OCI-LY1 (cell line): ENCODE measurements around the gene ERP44.

ENCODE experiments used
- H2AFZ ChIP-seq: fragments of 200-600 bp; sonication (generic), shearing (Covaris generic); 2 replicates; pipeline ENCODE4 v1.6.0; 2014; ENCODE audit warnings: antibody characterized with exemption, mild to moderate bottlenecking, low read length
- H3F3A ChIP-seq: fragments of 200-600 bp; sonication (generic), shearing (Covaris generic); 2 replicates; pipeline ENCODE4 v1.6.0; 2014; ENCODE audit warnings: mild to moderate bottlenecking, antibody characterized with exemption, low read length, moderate library complexity; ENCODE audit not compliant: insufficient read depth
- H3K27ac ChIP-seq: fragments of 200-600 bp; sonication (generic); 2 replicates; pipeline ENCODE4 v1.5.1; 2014; ENCODE audit warnings: low read length, mixed run types, mild to moderate bottlenecking, low read depth; ENCODE audit not compliant: poor library complexity, severe bottlenecking
- H3K27me3 ChIP-seq: fragments of 200-600 bp; sonication (generic); 2 replicates; pipeline ENCODE4 v1.6.0; 2014; ENCODE audit warnings: antibody characterized with exemption, mild to moderate bottlenecking, low read length, moderate library complexity; ENCODE audit not compliant: insufficient read depth
- H3K36me3 ChIP-seq: fragments of 200-600 bp; sonication (generic); 2 replicates; pipeline ENCODE4 v1.6.1; 2014; ENCODE audit warnings: mild to moderate bottlenecking, antibody characterized with exemption, low read length, moderate library complexity, mixed read lengths; ENCODE audit not compliant: insufficient read depth
- H3K4me1 ChIP-seq: fragments of 200-600 bp; sonication (generic); 2 replicates; pipeline ENCODE4 v1.5.1; 2014; ENCODE audit warnings: mild to moderate bottlenecking, low read length, moderate library complexity; ENCODE audit not compliant: insufficient read depth, severe bottlenecking
- H3K4me2 ChIP-seq: fragments of 200-600 bp; sonication (generic), shearing (Covaris generic); 2 replicates; pipeline ENCODE4 v1.6.1; 2014; ENCODE audit warnings: low read length
- H3K4me3 ChIP-seq: fragments of 200-600 bp; sonication (generic); 2 replicates; pipeline ENCODE4 v1.5.1; 2014; ENCODE audit warnings: low read length, low read depth, mild to moderate bottlenecking, mixed read lengths; ENCODE audit not compliant: poor library complexity, severe bottlenecking
- H3K79me2 ChIP-seq: fragments of 200-600 bp; shearing (Covaris generic); 2 replicates; pipeline ENCODE4 v1.6.1; 2016; ENCODE audit warnings: mixed run types, low read length, mixed read lengths; ENCODE audit not compliant: insufficient read depth
- H3K9ac ChIP-seq: fragments of 200-600 bp; sonication (generic), shearing (Covaris generic); 2 replicates; pipeline ENCODE4 v1.6.1; 2014; ENCODE audit warnings: mild to moderate bottlenecking, low read length, mixed read lengths
- H3K9me2 ChIP-seq: fragments of 200-600 bp; sonication (generic), shearing (Covaris generic); 2 replicates; pipeline ENCODE4 v1.6.1; 2014; ENCODE audit warnings: low read depth, mild to moderate bottlenecking, low read length, mixed read lengths
- H3K9me3 ChIP-seq: fragments of 200-600 bp; shearing (Covaris generic); 2 replicates; pipeline ENCODE4 v1.6.1; 2014; ENCODE audit warnings: low read length, mixed read lengths
- H4K20me1 ChIP-seq: fragments of 200-600 bp; sonication (generic), shearing (Covaris generic); 2 replicates; pipeline ENCODE4 v1.6.0; 2016; ENCODE audit warnings: mild to moderate bottlenecking, low read length; ENCODE audit not compliant: insufficient read depth
- CTCF ChIP-seq: fragments of 200-600 bp; sonication (generic), shearing (Covaris generic); IDR thresholded peaks from 2 replicates; pipeline ENCODE4 v1.5.1; 2017; ENCODE audit warnings: mild to moderate bottlenecking, antibody characterized with exemption, low read length, moderate library complexity, mixed read lengths
- EZH2 ChIP-seq: fragments of 200-600 bp; sonication (generic), shearing (Covaris generic); IDR thresholded peaks from 2 replicates; pipeline ENCODE4 v1.8.0; 2017; ENCODE audit warnings: borderline replicate concordance, mixed run types, mild to moderate bottlenecking, antibody characterized with exemption, low read length, moderate library complexity, mixed read lengths

The ERP44 gene

GRCh38 chr9:100125236-100125635 lies 26.4 kb upstream of the ERP44 start:
- no peaks in the 10 kb centered on the region for H3K9me2 ChIP-seq
- H3K27ac ChIP-seq, result no peak overlapping the region
- H3K4me1 ChIP-seq, result no peaks in the 10 kb centered on the region
- peaks cover 13% of the 10 kb centered on the region for H3K36me3 ChIP-seq
- no peaks in the 10 kb centered on the region; the same call in 1 of the 2 replicates for H3K9me3 ChIP-seq
- H3K4me2 ChIP-seq, result no peak overlapping the region
- no peaks in the 10 kb centered on the region for H3K27me3 ChIP-seq
- H3K79me2 ChIP-seq, result no peaks in the 10 kb centered on the region
- no peaks in the 10 kb centered on the region for H3F3A ChIP-seq
- H2AFZ ChIP-seq, result no peak overlapping the region
- TF ChIP-seq EZH2 (no peak), CTCF (no peak)
- no peaks in the 10 kb centered on the region for H4K20me1 ChIP-seq
- H3K9ac ChIP-seq, result no peak overlapping the region
- no peak overlapping the region for H3K4me3 ChIP-seq

DNA sequence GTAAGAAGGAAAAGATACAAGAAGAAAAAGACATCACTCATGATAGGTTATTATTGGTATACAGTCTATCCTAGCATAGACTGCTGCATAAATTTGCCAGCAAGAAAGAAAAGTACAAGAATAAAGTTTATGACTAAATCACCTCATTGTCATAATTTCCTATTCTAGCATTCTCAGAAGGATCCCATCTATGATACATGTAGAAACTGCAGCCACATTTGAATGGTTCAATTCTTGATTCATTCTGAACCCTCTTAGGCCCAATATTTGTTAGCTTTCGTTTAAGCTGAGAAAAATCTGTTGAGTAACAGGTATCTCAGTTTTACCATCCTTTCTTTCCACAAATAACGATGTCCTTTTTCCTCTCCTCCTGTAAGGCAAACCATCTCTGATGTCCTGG lies 21.5 kb upstream of the ERP44 start:
- no peaks in the 10 kb centered on the region for H3K9me2 ChIP-seq
- H3F3A ChIP-seq, result no peaks in the 10 kb centered on the region
- H2AFZ ChIP-seq, result no peak overlapping the region
- no peaks in the 10 kb centered on the region; the same call in 1 of the 2 replicates for H3K9me3 ChIP-seq
- H3K4me3 ChIP-seq, result no peak overlapping the region
- no peaks in the 10 kb centered on the region for H3K4me1 ChIP-seq
- no peaks in the 10 kb centered on the region for H3K79me2 ChIP-seq
- no peaks in the 10 kb centered on the region for H3K27me3 ChIP-seq
- no peak overlapping the region for H3K4me2 ChIP-seq
- H3K27ac ChIP-seq, result no peak overlapping the region
- no peak for TF ChIP-seq EZH2
- TF ChIP-seq CTCF, result no peak
- H3K36me3 ChIP-seq, result peaks cover 13% of the 10 kb centered on the region
- no peak overlapping the region for H3K9ac ChIP-seq
- no peaks in the 10 kb centered on the region for H4K20me1 ChIP-seq

- H3K27ac ChIP-seq, result no peak overlapping the region
- TF ChIP-seq CTCF, result no peak
- TF ChIP-seq EZH2, result no peak
Observed at GRCh38 chr9:100117316-100117715, 18.5 kb upstream of the ERP44 start.

More at GRCh38 chr9:100117316-100117715, 18.5 kb upstream of the ERP44 start:
- no peaks in the 10 kb centered on the region for H3K9me2 ChIP-seq
- no peaks in the 10 kb centered on the region for H3K9me3 ChIP-seq
- no peak overlapping the region for H3K4me3 ChIP-seq
- no peak overlapping the region for H3K9ac ChIP-seq
- no peak overlapping the region for H3K4me2 ChIP-seq
- H3K36me3 ChIP-seq, result peaks cover 11% of the 10 kb centered on the region
- 0 out of 2 replicates have a peak, but pooled peaks cover 3% of the 10 kb centered on the region for H3K79me2 ChIP-seq
- H4K20me1 ChIP-seq, result no peaks in the 10 kb centered on the region
- H3F3A ChIP-seq, result no peaks in the 10 kb centered on the region
- no peak overlapping the region for H2AFZ ChIP-seq
- no peaks in the 10 kb centered on the region for H3K27me3 ChIP-seq
- H3K4me1 ChIP-seq, result no peaks in the 10 kb centered on the region
